SK-N-SH treated with all-trans-retinoic acid at 6 μM for 48 hours (cell line): ENCODE measurements around the gene ANKRD11.

Source experiments
- ATAC-seq: fragments of 200-7000 bp; cut with Tn5 transposase; 3 replicates; pipeline ENCODE4 v1.9.1; 2020; ENCODE audit warnings: mild to moderate bottlenecking, moderate library complexity
- ARNTL ChIP-seq: fragments of 450-650 bp; formaldehyde crosslinking; IDR thresholded peaks from 2 replicates; pipeline ENCODE4 v1.5.0; 2020; ENCODE audit warnings: low read depth, mild to moderate bottlenecking, moderate library complexity, borderline replicate concordance
- BACH2 ChIP-seq: fragments of 250-450 bp; sonication (Bioruptor Pico); IDR thresholded peaks from 2 replicates; pipeline ENCODE4 v1.9.0; 2021; ENCODE audit warnings: mild to moderate bottlenecking, borderline replicate concordance
- CSDC2 ChIP-seq: fragments of 250-450 bp; sonication (Bioruptor Pico); IDR thresholded peaks from 2 replicates; pipeline ENCODE4 v1.5.0; 2020; ENCODE audit warnings: mild to moderate bottlenecking, moderate library complexity
- ESRRG ChIP-seq: fragments of 250-450 bp; sonication (Bioruptor Pico); IDR thresholded peaks from 2 replicates; pipeline ENCODE4 v1.6.1; 2021; ENCODE audit warnings: mild to moderate bottlenecking
- GLIS3 ChIP-seq: fragments of 250-450 bp; sonication (Bioruptor Pico); IDR thresholded peaks from 2 replicates; pipeline ENCODE4 v1.5.0; 2020; ENCODE audit warnings: mild to moderate bottlenecking, moderate library complexity
- ISL1 ChIP-seq: fragments of 250-450 bp; sonication (Bioruptor Pico); IDR thresholded peaks from 2 replicates; pipeline ENCODE4 v2.1.2; 2022; ENCODE audit warnings: mild to moderate bottlenecking, moderate library complexity
- OSR1 ChIP-seq: fragments of 250-450 bp; sonication (Bioruptor Pico); IDR thresholded peaks from 2 replicates; pipeline ENCODE4 v1.8.0; 2022; ENCODE audit warnings: moderate library complexity, mild to moderate bottlenecking, inconsistent platforms
- PPARA ChIP-seq: fragments of 250-450 bp; sonication (Bioruptor Pico); IDR thresholded peaks from 2 replicates; pipeline ENCODE4 v1.5.0; 2020; ENCODE audit warnings: mild to moderate bottlenecking, borderline replicate concordance
- RARB ChIP-seq: fragments of 250-450 bp; sonication (Bioruptor Pico); IDR thresholded peaks from 2 replicates; pipeline ENCODE4 v1.8.0; 2021; ENCODE audit warnings: mild to moderate bottlenecking, moderate library complexity
- SNAI2 ChIP-seq: fragments of 250-450 bp; sonication (Bioruptor Pico); IDR thresholded peaks from 2 replicates; pipeline ENCODE4 v1.5.0; 2020; ENCODE audit warnings: mild to moderate bottlenecking, moderate library complexity
- TCF4 ChIP-seq: fragments of 250-450 bp; sonication (Bioruptor Pico); IDR thresholded peaks from 2 replicates; pipeline ENCODE4 v1.8.0; 2021; ENCODE audit warnings: mild to moderate bottlenecking, moderate library complexity, borderline replicate concordance
- TOX ChIP-seq: fragments of 250-450 bp; sonication (Bioruptor Pico); IDR thresholded peaks from 2 replicates; pipeline ENCODE4 v1.8.0; 2021; ENCODE audit warnings: mild to moderate bottlenecking, moderate library complexity, borderline replicate concordance
- ZC3H10 ChIP-seq: fragments of 250-450 bp; sonication (Bioruptor Pico); IDR thresholded peaks from 2 replicates; pipeline ENCODE4 v1.5.1; 2021; ENCODE audit warnings: mild to moderate bottlenecking, moderate library complexity
- ZFP3 ChIP-seq: fragments of 250-450 bp; sonication (Bioruptor Pico); IDR thresholded peaks from 2 replicates; pipeline ENCODE4 v1.5.0; 2020; ENCODE audit warnings: mild to moderate bottlenecking, moderate library complexity
- ZFP30 ChIP-seq: fragments of 450-650 bp; formaldehyde crosslinking; IDR thresholded peaks from 2 replicates; pipeline ENCODE4 v1.5.0; 2022; ENCODE audit warnings: mild to moderate bottlenecking, moderate library complexity
- ZNF565 ChIP-seq: fragments of 450-650 bp; formaldehyde crosslinking; conservative IDR thresholded peaks from 2 replicates; pipeline ENCODE4 v1.5.0; 2020; ENCODE audit warnings: low read depth, mild to moderate bottlenecking, moderate library complexity
- ZNF8 ChIP-seq: fragments of 450-650 bp; formaldehyde crosslinking; IDR thresholded peaks from 2 replicates; pipeline ENCODE4 v1.5.0; 2020; ENCODE audit warnings: mild to moderate bottlenecking, moderate library complexity
- TF ChIP-seq, protein P1 (sequence below): fragments of 250-450 bp; sonication (Bioruptor Pico); IDR thresholded peaks from 2 replicates; pipeline ENCODE4 v1.8.0; 2021; ENCODE audit warnings: low read depth, mild to moderate bottlenecking, moderate library complexity, borderline replicate concordance
- TF ChIP-seq, protein P2 (sequence below): fragments of 250-450 bp; sonication (Bioruptor Pico); IDR thresholded peaks from 2 replicates; pipeline ENCODE4 v1.5.0; 2020; ENCODE audit warnings: mild to moderate bottlenecking, moderate library complexity
- TF ChIP-seq, protein P3 (sequence below): fragments of 250-450 bp; sonication (Bioruptor Pico); IDR thresholded peaks from 2 replicates; pipeline ENCODE4 v1.8.0; 2020; ENCODE audit warnings: mild to moderate bottlenecking, moderate library complexity, borderline replicate concordance
- TF ChIP-seq, protein P4 (sequence below): fragments of 250-450 bp; sonication (Bioruptor Pico); IDR thresholded peaks from 2 replicates; pipeline ENCODE4 v1.5.1; 2021; ENCODE audit warnings: mild to moderate bottlenecking, moderate library complexity
- TF ChIP-seq, protein P5 (sequence below): fragments of 250-450 bp; sonication (Bioruptor Pico); IDR thresholded peaks from 2 replicates; pipeline ENCODE4 v1.5.1; 2020; ENCODE audit warnings: low read depth, mild to moderate bottlenecking, moderate library complexity

The ANKRD11 gene

DNA sequence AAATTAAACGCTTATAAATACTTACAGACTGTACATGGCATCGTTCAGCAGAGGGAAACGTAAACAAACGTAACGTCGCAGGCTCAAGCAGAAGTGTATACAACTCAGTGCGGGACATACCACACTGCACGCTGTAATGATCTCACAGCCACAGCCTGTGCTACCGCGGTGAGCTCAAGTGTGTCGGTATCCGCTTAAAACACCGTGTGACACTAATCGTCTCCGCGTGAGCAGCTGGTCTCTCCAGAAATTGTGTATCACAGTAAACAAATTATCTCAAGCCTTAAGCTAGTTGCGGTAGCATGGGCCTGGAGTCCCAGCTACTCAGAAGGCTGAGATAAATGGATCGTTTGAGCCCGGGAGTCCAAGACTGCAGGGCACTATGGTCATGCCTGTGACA is 115.3 kb downstream of the ANKRD11 start:
- no peak for ATAC-seq
- no peak for TF ChIP-seq ZNF565
- TF ChIP-seq ISL1 (CRISPR knock-in tag) = no peak
- no peak for TF ChIP-seq TOX (CRISPR knock-in tag)
- no peak for TF ChIP-seq OSR1 (CRISPR knock-in tag)
- TF ChIP-seq, protein P1, sequence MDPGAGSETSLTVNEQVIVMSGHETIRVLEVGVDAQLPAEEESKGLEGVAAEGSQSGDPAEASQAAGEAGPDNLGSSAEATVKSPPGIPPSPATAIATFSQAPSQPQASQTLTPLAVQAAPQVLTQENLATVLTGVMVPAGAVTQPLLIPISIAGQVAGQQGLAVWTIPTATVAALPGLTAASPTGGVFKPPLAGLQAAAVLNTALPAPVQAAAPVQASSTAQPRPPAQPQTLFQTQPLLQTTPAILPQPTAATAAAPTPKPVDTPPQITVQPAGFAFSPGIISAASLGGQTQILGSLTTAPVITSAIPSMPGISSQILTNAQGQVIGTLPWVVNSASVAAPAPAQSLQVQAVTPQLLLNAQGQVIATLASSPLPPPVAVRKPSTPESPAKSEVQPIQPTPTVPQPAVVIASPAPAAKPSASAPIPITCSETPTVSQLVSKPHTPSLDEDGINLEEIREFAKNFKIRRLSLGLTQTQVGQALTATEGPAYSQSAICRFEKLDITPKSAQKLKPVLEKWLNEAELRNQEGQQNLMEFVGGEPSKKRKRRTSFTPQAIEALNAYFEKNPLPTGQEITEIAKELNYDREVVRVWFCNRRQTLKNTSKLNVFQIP (CRISPR knock-in tag) = no peak
- TF ChIP-seq, protein P2, sequence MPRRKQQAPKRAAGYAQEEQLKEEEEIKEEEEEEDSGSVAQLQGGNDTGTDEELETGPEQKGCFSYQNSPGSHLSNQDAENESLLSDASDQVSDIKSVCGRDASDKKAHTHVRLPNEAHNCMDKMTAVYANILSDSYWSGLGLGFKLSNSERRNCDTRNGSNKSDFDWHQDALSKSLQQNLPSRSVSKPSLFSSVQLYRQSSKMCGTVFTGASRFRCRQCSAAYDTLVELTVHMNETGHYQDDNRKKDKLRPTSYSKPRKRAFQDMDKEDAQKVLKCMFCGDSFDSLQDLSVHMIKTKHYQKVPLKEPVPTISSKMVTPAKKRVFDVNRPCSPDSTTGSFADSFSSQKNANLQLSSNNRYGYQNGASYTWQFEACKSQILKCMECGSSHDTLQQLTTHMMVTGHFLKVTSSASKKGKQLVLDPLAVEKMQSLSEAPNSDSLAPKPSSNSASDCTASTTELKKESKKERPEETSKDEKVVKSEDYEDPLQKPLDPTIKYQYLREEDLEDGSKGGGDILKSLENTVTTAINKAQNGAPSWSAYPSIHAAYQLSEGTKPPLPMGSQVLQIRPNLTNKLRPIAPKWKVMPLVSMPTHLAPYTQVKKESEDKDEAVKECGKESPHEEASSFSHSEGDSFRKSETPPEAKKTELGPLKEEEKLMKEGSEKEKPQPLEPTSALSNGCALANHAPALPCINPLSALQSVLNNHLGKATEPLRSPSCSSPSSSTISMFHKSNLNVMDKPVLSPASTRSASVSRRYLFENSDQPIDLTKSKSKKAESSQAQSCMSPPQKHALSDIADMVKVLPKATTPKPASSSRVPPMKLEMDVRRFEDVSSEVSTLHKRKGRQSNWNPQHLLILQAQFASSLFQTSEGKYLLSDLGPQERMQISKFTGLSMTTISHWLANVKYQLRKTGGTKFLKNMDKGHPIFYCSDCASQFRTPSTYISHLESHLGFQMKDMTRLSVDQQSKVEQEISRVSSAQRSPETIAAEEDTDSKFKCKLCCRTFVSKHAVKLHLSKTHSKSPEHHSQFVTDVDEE (CRISPR knock-in tag) = no peak
- no peak for TF ChIP-seq ESRRG (CRISPR knock-in tag)
- TF ChIP-seq CSDC2 (CRISPR knock-in tag) = no peak
- TF ChIP-seq PPARA (CRISPR knock-in tag) = no peak
- TF ChIP-seq SNAI2 (CRISPR knock-in tag) = no peak
- TF ChIP-seq ZFP30 (CRISPR knock-in tag) = no peak
- TF ChIP-seq, protein P3, sequence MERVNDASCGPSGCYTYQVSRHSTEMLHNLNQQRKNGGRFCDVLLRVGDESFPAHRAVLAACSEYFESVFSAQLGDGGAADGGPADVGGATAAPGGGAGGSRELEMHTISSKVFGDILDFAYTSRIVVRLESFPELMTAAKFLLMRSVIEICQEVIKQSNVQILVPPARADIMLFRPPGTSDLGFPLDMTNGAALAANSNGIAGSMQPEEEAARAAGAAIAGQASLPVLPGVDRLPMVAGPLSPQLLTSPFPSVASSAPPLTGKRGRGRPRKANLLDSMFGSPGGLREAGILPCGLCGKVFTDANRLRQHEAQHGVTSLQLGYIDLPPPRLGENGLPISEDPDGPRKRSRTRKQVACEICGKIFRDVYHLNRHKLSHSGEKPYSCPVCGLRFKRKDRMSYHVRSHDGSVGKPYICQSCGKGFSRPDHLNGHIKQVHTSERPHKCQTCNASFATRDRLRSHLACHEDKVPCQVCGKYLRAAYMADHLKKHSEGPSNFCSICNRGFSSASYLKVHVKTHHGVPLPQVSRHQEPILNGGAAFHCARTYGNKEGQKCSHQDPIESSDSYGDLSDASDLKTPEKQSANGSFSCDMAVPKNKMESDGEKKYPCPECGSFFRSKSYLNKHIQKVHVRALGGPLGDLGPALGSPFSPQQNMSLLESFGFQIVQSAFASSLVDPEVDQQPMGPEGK = no peak
- TF ChIP-seq RARB = no peak
- no peak for TF ChIP-seq ARNTL (CRISPR knock-in tag)
- TF ChIP-seq ZFP3 (CRISPR knock-in tag) = no peak
- no peak for TF ChIP-seq ZC3H10
- TF ChIP-seq, protein P4, sequence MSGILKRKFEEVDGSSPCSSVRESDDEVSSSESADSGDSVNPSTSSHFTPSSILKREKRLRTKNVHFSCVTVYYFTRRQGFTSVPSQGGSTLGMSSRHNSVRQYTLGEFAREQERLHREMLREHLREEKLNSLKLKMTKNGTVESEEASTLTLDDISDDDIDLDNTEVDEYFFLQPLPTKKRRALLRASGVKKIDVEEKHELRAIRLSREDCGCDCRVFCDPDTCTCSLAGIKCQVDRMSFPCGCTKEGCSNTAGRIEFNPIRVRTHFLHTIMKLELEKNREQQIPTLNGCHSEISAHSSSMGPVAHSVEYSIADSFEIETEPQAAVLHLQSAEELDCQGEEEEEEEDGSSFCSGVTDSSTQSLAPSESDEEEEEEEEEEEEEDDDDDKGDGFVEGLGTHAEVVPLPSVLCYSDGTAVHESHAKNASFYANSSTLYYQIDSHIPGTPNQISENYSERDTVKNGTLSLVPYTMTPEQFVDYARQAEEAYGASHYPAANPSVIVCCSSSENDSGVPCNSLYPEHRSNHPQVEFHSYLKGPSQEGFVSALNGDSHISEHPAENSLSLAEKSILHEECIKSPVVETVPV (CRISPR knock-in tag) = no peak
- TF ChIP-seq BACH2 (CRISPR knock-in tag) = no peak
- no peak for TF ChIP-seq ZNF8 (CRISPR knock-in tag)
- TF ChIP-seq GLIS3 (CRISPR knock-in tag) = no peak

DNA sequence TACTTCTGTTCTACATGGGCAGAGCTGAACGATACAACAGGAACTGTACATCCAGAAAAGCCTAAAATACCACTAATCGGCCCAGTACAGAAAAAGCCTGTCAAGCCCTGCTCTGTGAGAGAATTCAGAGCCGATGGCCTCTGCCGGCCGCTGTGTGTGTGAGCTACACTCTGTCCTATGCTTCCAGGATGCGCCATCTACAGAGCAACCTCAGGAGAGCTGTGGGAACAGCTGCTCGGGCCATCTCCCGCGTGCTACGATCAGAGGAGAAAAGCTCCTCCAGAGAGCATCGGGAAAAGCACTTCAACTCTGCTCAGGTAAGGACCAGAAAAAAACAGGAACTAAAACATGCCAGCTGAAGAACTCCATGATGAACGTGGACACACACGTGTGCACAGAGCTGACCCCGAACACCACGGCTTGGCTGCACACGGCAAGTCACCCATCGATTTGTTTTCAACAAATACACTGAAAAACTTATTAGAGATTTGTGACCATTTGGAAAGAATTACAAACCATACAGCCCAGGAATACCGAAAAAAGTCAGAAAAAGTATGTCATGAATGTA is 115.9 kb downstream of the ANKRD11 start:
- TF ChIP-seq GLIS3 (CRISPR knock-in tag) (no peak), ZNF565 (no peak), RARB (no peak), ISL1 (CRISPR knock-in tag) (no peak), BACH2 (CRISPR knock-in tag) (no peak), SNAI2 (CRISPR knock-in tag) (no peak), OSR1 (CRISPR knock-in tag) (no peak)
- TF ChIP-seq, protein P4 (CRISPR knock-in tag) = no peak
- peak; percentile 86 for ATAC-seq

DNA sequence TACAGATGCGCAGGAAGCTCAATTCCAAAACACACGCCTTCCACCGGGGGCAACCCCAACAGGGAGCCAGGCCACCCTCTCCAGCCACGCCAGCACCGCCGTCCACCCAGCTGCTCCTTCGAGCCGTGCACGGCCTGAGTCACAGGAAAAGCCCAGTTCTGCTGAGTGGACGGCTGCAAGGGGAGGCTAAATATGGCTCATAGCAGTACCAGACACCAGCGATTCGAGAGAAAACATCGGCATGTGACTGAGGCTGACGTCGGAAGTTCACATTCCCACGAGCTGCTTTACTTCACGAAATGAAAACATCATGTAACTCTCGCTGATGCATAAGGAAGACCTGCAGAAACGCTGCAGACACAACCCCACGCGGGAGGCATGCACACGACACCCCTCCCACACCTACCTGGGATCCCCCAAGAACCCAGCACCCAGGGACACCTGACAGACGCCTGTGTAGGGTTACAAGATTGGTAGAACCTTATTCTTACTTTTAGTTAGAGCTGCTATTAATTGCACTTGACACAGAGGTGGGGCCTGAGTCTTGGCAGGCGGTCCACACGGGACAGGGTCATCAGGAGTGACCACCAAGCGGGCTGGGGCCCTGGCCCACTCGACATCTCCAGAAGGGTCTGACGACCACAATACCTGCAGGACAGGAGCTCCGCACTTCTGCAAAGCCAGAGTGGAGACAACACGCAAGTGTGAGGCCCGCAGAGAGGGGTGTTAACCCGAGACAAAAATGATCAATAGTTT is 116.8 kb downstream of the ANKRD11 start:
- peak; percentile 33 for ATAC-seq
- TF ChIP-seq, protein P1 (CRISPR knock-in tag) = no peak
- TF ChIP-seq, protein P5, sequence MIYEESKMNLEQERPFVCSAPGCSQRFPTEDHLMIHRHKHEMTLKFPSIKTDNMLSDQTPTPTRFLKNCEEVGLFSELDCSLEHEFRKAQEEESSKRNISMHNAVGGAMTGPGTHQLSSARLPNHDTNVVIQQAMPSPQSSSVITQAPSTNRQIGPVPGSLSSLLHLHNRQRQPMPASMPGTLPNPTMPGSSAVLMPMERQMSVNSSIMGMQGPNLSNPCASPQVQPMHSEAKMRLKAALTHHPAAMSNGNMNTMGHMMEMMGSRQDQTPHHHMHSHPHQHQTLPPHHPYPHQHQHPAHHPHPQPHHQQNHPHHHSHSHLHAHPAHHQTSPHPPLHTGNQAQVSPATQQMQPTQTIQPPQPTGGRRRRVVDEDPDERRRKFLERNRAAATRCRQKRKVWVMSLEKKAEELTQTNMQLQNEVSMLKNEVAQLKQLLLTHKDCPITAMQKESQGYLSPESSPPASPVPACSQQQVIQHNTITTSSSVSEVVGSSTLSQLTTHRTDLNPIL (CRISPR knock-in tag) = no peak
- TF ChIP-seq BACH2 (CRISPR knock-in tag) (no peak), ARNTL (CRISPR knock-in tag) (no peak), PPARA (CRISPR knock-in tag) (no peak), ZNF8 (CRISPR knock-in tag) (no peak), TCF4 (CRISPR knock-in tag) (no peak), CSDC2 (CRISPR knock-in tag) (no peak)
